ENCODE data around the gene ITFG1. TPM values are rescaled to one million over a fixed set of nuclear protein-coding genes. Genes with fewer than 3 reads are reported as not detected.

The ITFG1 gene
- total RNA-seq, 4 donors from 2014 or later, result 12.9 to 100 (median 60.8) TPM

GRCh38 chr16:47486856-47487255 is 26.0 kb upstream of the ITFG1 start:
- H3K36me3 ChIP-seq, result peaks cover 0 to 9% (median 0%) of the 10 kb centered on the region in 4 donors
- H3K4me3 ChIP-seq, result no peak overlapping the region
- H3K27me3 ChIP-seq, result no peaks in the 10 kb centered on the region
- H3K9me3 ChIP-seq, result peaks cover 11 to 16% of the 10 kb centered on the region in 2 donors
- in situ Hi-C loops (cut with MboI; ENCODE audit: low pct_ligation_motif_present in 1 of 4, low pct_unique_long_range_greater_than_20kb in 1 of 4, low sequenced_read_pairs in 3 of 4) (no loop called here), intact Hi-C loops (cut with DNase I; ENCODE audit: low total_unique reads) (no loop called here)
- H3K4me1 ChIP-seq, result peaks cover 0 to 12% (median 0%) of the 10 kb centered on the region in 4 donors
- no peak for DNase-seq
- TF ChIP-seq POLR2A (IDR thresholded peaks at IDR 0.05), result no peak
- no peak for TF ChIP-seq EP300 (IDR thresholded peaks at IDR 0.05; ENCODE audit: low read depth)
- TF ChIP-seq CTCF (IDR thresholded peaks at IDR 0.05), result no peak
- TF ChIP-seq POLR2AphosphoS5 (IDR thresholded peaks at IDR 0.05), result no peak
- no peak overlapping the region for H3K27ac ChIP-seq

DNA sequence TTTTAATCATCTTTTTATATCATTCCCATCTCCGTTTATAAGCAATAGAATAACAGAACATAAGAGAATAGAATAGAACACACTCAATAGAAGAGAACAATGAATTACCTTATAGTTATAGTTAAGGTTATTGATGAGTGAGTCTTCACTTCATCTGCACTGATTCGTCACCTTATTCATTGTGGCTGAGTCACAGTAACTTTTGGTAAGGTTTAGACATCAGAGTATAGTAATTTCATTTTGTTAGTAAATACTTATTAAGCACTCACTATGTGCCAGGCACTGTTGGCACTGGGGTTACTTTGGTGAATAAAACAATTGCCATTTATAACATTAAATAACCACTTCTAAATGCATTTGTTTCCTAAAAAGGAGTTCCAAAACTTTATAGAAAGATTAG is 22.8 kb upstream of the ITFG1 start:
- Histone ChIP-seq H3K4me1 (peaks cover 0 to 17% (median 0%) of the 10 kb centered on the region in 4 donors), H3K27ac (no peak overlapping the region), H3K36me3 (peaks cover 0 to 9% (median 0%) of the 10 kb centered on the region in 4 donors), H3K27me3 (no peaks in the 10 kb centered on the region), H3K9me3 (no peaks in the 10 kb centered on the region), H3K4me3 (no peak overlapping the region)
- DNase-seq, result no peak
- TF ChIP-seq EP300 (IDR thresholded peaks at IDR 0.05; ENCODE audit: low read depth) (no peak), POLR2A (IDR thresholded peaks at IDR 0.05) (no peak)
- 92 to 94% methylated on average over 2 of the region's 2 CpGs for WGBS, 2 donors (ENCODE audit: low coverage in 1 of 2)
- intact Hi-C loops (cut with DNase I; ENCODE audit: low total_unique reads) (no loop called here), in situ Hi-C loops (cut with MboI; ENCODE audit: low pct_ligation_motif_present in 1 of 4, low pct_unique_long_range_greater_than_20kb in 1 of 4, low sequenced_read_pairs in 3 of 4) (no loop called here)

GRCh38 chr16:47481698-47482374 is 21.0 kb upstream of the ITFG1 start:
- Histone ChIP-seq H3K4me3 (no peak overlapping the region), H3K9me3 (no peaks in the 10 kb centered on the region), H3K36me3 (peaks cover 0 to under 1% (median 0%) of the 10 kb centered on the region in 4 donors), H3K27ac (no peak overlapping the region), H3K4me1 (peaks cover 0 to 17% (median 0%) of the 10 kb centered on the region in 4 donors), H3K27me3 (no peaks in the 10 kb centered on the region)
- no peak for DNase-seq
- TF ChIP-seq EP300 (IDR thresholded peaks at IDR 0.05; ENCODE audit: low read depth) (no peak), POLR2A (IDR thresholded peaks at IDR 0.05) (no peak), POLR2AphosphoS5 (IDR thresholded peaks at IDR 0.05) (no peak), CTCF (IDR thresholded peaks at IDR 0.05) (no peak)
- 69 to 80% methylated on average over 5 to 6 of the region's 6 CpGs for WGBS, 2 donors (ENCODE audit: low coverage in 1 of 2)
- intact Hi-C loops (cut with DNase I; ENCODE audit: low total_unique reads), result no loop called here
- in situ Hi-C loops (cut with MboI; ENCODE audit: low pct_ligation_motif_present in 1 of 4, low pct_unique_long_range_greater_than_20kb in 1 of 4, low sequenced_read_pairs in 3 of 4), result no loop called here

DNA sequence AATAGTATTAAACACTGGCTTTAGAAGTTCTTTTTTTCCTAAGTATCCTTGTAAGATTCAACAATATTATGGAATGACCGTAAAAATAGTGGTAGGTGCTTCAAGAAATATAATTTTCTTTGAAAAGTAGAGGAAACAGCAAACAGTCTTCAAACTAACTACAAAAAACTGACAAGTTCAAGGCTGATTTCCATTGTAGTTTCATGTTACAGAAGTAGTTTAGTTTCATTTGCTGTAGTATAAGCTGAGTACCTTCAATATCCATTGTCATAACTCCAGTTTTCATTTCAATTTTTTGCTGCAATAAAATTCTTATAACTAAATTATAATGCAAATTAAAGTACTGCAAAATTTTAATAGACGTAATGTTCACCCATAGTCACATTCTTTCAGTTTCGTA is 19.5 kb upstream of the ITFG1 start:
- no peak for TF ChIP-seq CTCF (IDR thresholded peaks at IDR 0.05)
- TF ChIP-seq POLR2AphosphoS5 (IDR thresholded peaks at IDR 0.05), result no peak
- TF ChIP-seq POLR2A (IDR thresholded peaks at IDR 0.05), result no peak
- TF ChIP-seq EP300 (IDR thresholded peaks at IDR 0.05; ENCODE audit: low read depth), result no peak
- Histone ChIP-seq H3K4me1 (peaks cover 0 to 22% (median 3%) of the 10 kb centered on the region in 4 donors), H3K27me3 (no peaks in the 10 kb centered on the region), H3K36me3 (no peaks in the 10 kb centered on the region), H3K4me3 (no peak overlapping the region), H3K9me3 (no peaks in the 10 kb centered on the region), H3K27ac (no peak overlapping the region)
- DNase-seq, result no peak
- in situ Hi-C loops (cut with MboI; ENCODE audit: low pct_ligation_motif_present in 1 of 4, low pct_unique_long_range_greater_than_20kb in 1 of 4, low sequenced_read_pairs in 3 of 4) (no loop called here), intact Hi-C loops (cut with DNase I; ENCODE audit: low total_unique reads) (no loop called here)
- WGBS, 2 donors (ENCODE audit: low coverage in 1 of 2), result 94 to 96% methylated on average over 3 of the region's 3 CpGs

- DNase-seq, result no peak
- no peaks in the 10 kb centered on the region for H3K36me3 ChIP-seq
- in situ Hi-C loops (cut with MboI; ENCODE audit: low pct_ligation_motif_present in 1 of 4, low pct_unique_long_range_greater_than_20kb in 1 of 4, low sequenced_read_pairs in 3 of 4) (no loop called here), intact Hi-C loops (cut with DNase I; ENCODE audit: low total_unique reads) (no loop called here)
- 50 to 68% methylated on average over 1 of the region's 1 CpG for WGBS, 2 donors (ENCODE audit: low coverage in 1 of 2)
- peaks cover 0 to 14% (median 4%) of the 10 kb centered on the region in 4 donors for H3K4me1 ChIP-seq
- no peak overlapping the region for H3K27ac ChIP-seq
- no peaks in the 10 kb centered on the region for H3K27me3 ChIP-seq
- H3K4me3 ChIP-seq, result no peak overlapping the region
- H3K9me3 ChIP-seq, result no peaks in the 10 kb centered on the region
- TF ChIP-seq CTCF (IDR thresholded peaks at IDR 0.05) (no peak), POLR2AphosphoS5 (IDR thresholded peaks at IDR 0.05) (no peak), EP300 (IDR thresholded peaks at IDR 0.05; ENCODE audit: low read depth) (no peak), POLR2A (IDR thresholded peaks at IDR 0.05) (no peak)
These were observed 16.8 kb upstream of the ITFG1 start for GRCh38 chr16:47477679-47478078.

Measured in transverse colon (tissue), 4 donors.